Measurements from ENCODE around the gene ELL.

The ELL gene

GRCh38 chr19:18445262-18445948, 76.5 kb downstream of the ELL start:
- Histone ChIP-seq H4K20me1 (ENCODE audit: low read depth, low read length) (no peaks in the 10 kb centered on the region), H3F3A (ENCODE audit: insufficient read depth) (peaks cover 4% of the 10 kb centered on the region; the same call in 1 of the 2 replicates), H3K9me3 (ENCODE audit: insufficient read depth, low read length) (no peaks in the 10 kb centered on the region), H3K27ac (ENCODE audit: low read depth, low read length) (no peak overlapping the region), H3K4me3 (ENCODE audit: insufficient read depth, low read length, poor library complexity, severe bottlenecking) (no peak overlapping the region), H3K79me2 (ENCODE audit: insufficient read depth, low read length) (no peaks in the 10 kb centered on the region), H3K36me3 (ENCODE audit: low read length) (no peaks in the 10 kb centered on the region), H2AFZ (ENCODE audit: low read depth, low read length, severe bottlenecking) (no peak overlapping the region), H3K27me3 (ENCODE audit: low read length) (no peaks in the 10 kb centered on the region), H3K9me2 (replicated peaks; ENCODE audit: insufficient read depth, low read length) (no peaks in the 10 kb centered on the region), H3K9ac (ENCODE audit: low read length) (no peak overlapping the region), H3K4me2 (ENCODE audit: low read depth, low read length, poor library complexity, severe bottlenecking) (no peak overlapping the region)
- TF ChIP-seq CTCF (IDR thresholded peaks at IDR 0.05; ENCODE audit: insufficient read depth, low read length, poor library complexity, severe bottlenecking) = no peak
- no peak for TF ChIP-seq EZH2phosphoT487 (conservative IDR thresholded peaks at IDR 0.05; ENCODE audit: low read length)

- Histone ChIP-seq H3K36me3 (ENCODE audit: low read length) (no peaks in the 10 kb centered on the region), H3K27ac (ENCODE audit: low read depth, low read length) (no peak overlapping the region), H3K9me3 (ENCODE audit: insufficient read depth, low read length) (no peaks in the 10 kb centered on the region), H4K20me1 (ENCODE audit: low read depth, low read length) (no peaks in the 10 kb centered on the region), H3K9me2 (replicated peaks; ENCODE audit: insufficient read depth, low read length) (no peaks in the 10 kb centered on the region), H2AFZ (ENCODE audit: low read depth, low read length, severe bottlenecking) (no peak overlapping the region), H3K4me2 (ENCODE audit: low read depth, low read length, poor library complexity, severe bottlenecking) (no peak overlapping the region), H3K79me2 (ENCODE audit: insufficient read depth, low read length) (no peaks in the 10 kb centered on the region), H3K9ac (ENCODE audit: low read length) (no peak overlapping the region), H3K4me3 (ENCODE audit: insufficient read depth, low read length, poor library complexity, severe bottlenecking) (no peak overlapping the region), H3F3A (ENCODE audit: insufficient read depth) (peaks cover 12% of the 10 kb centered on the region), H3K27me3 (ENCODE audit: low read length) (no peaks in the 10 kb centered on the region)
- TF ChIP-seq EZH2phosphoT487 (conservative IDR thresholded peaks at IDR 0.05; ENCODE audit: low read length) (no peak), CTCF (IDR thresholded peaks at IDR 0.05; ENCODE audit: insufficient read depth, low read length, poor library complexity, severe bottlenecking) (no peak)
Measured at GRCh38 chr19:18444513-18444912, 77.4 kb downstream of the ELL start.

GRCh38 chr19:18443831-18444230, 78.0 kb downstream of the ELL start:
- no peak for TF ChIP-seq CTCF (IDR thresholded peaks at IDR 0.05; ENCODE audit: insufficient read depth, low read length, poor library complexity, severe bottlenecking)
- TF ChIP-seq EZH2phosphoT487 (conservative IDR thresholded peaks at IDR 0.05; ENCODE audit: low read length) = no peak
- Histone ChIP-seq H3F3A (ENCODE audit: insufficient read depth) (peaks cover 19% of the 10 kb centered on the region), H4K20me1 (ENCODE audit: low read depth, low read length) (no peaks in the 10 kb centered on the region), H3K4me2 (ENCODE audit: low read depth, low read length, poor library complexity, severe bottlenecking) (no peak overlapping the region), H2AFZ (ENCODE audit: low read depth, low read length, severe bottlenecking) (no peak overlapping the region), H3K27me3 (ENCODE audit: low read length) (no peaks in the 10 kb centered on the region), H3K36me3 (ENCODE audit: low read length) (no peaks in the 10 kb centered on the region), H3K9ac (ENCODE audit: low read length) (no peak overlapping the region), H3K4me3 (ENCODE audit: insufficient read depth, low read length, poor library complexity, severe bottlenecking) (no peak overlapping the region), H3K9me3 (ENCODE audit: insufficient read depth, low read length) (no peaks in the 10 kb centered on the region), H3K79me2 (ENCODE audit: insufficient read depth, low read length) (no peaks in the 10 kb centered on the region), H3K9me2 (replicated peaks; ENCODE audit: insufficient read depth, low read length) (no peaks in the 10 kb centered on the region), H3K27ac (ENCODE audit: low read depth, low read length) (no peak overlapping the region)
